ENCODE results near the gene TRPC4.

Gene TRPC4

DNA sequence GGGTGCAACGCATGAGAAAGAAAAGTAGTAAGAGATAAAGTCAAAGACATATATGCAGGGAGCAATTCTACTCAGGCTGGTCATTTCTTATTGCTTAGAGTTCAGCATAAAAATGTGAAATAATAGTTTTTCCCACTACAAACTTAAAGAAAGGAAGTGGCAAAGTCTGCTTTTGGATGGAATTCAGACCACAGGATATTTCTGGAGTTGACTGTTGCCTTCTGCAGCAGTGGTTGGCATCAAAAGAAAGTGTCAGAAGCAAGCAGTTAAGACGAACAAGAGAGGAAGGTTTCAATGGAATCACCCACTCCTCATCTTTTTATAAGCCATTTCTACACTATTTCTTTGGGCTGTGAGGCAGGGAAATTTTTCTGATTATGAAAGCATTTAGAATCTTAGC, 36.2 kb upstream of the TRPC4 start:
- TF ChIP-seq, protein P1, sequence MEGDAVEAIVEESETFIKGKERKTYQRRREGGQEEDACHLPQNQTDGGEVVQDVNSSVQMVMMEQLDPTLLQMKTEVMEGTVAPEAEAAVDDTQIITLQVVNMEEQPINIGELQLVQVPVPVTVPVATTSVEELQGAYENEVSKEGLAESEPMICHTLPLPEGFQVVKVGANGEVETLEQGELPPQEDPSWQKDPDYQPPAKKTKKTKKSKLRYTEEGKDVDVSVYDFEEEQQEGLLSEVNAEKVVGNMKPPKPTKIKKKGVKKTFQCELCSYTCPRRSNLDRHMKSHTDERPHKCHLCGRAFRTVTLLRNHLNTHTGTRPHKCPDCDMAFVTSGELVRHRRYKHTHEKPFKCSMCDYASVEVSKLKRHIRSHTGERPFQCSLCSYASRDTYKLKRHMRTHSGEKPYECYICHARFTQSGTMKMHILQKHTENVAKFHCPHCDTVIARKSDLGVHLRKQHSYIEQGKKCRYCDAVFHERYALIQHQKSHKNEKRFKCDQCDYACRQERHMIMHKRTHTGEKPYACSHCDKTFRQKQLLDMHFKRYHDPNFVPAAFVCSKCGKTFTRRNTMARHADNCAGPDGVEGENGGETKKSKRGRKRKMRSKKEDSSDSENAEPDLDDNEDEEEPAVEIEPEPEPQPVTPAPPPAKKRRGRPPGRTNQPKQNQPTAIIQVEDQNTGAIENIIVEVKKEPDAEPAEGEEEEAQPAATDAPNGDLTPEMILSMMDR (IDR thresholded peaks at IDR 0.05; ENCODE audit: low read depth, low read length) = no peak
- peak; percentile 39 for DNase-seq (ENCODE audit: low read depth, low spot score)
- in situ Hi-C loops (cut with HindIII; ENCODE audit: low sequenced_read_pairs) = no loop called here

GRCh38 chr13:37899753-37900152, 30.2 kb upstream of the TRPC4 start:
- H3K4me3 ChIP-seq (ENCODE audit: low read depth, low read length) = no peak overlapping the region
- in situ Hi-C loops (cut with HindIII; ENCODE audit: low sequenced_read_pairs) = no loop called here
- no peak for DNase-seq (ENCODE audit: low read depth, low spot score)
- TF ChIP-seq, protein P1 (IDR thresholded peaks at IDR 0.05; ENCODE audit: low read depth, low read length) = no peak

More for the DNA sequence above, 36.2 kb upstream of the TRPC4 start:
- H3K4me3 ChIP-seq (ENCODE audit: low read depth, low read length) = no peak overlapping the region

DNA sequence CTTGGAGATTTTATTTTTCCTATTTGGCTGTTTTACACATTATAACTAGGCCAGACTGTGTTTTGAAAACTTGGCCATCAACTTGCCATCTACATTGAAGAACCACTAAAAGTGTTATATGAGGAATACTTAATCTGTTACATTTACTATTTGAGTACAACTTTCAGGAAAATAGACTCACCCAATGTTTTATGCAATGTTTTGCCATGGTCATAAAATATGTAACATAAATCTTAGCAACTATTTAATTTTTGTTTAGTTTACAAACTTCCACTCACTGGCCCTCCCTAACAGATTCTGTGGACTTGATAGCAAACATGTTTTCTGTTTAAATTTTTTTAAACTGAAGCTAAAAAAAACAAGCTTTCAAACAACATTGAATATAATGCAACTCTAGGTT, 23.7 kb upstream of the TRPC4 start:
- TF ChIP-seq, protein P1 (IDR thresholded peaks at IDR 0.05; ENCODE audit: low read depth, low read length) = no peak
- in situ Hi-C loops (cut with HindIII; ENCODE audit: low sequenced_read_pairs) = no loop called here
- no peak overlapping the region for H3K4me3 ChIP-seq (ENCODE audit: low read depth, low read length)
- DNase-seq (ENCODE audit: low read depth, low spot score) = no peak

- H3K4me3 ChIP-seq (ENCODE audit: low read depth, low read length) = no peak overlapping the region
- no peak for DNase-seq (ENCODE audit: low read depth, low spot score)
- in situ Hi-C loops (cut with HindIII; ENCODE audit: low sequenced_read_pairs) = no loop called here
- TF ChIP-seq, protein P1 (IDR thresholded peaks at IDR 0.05; ENCODE audit: low read depth, low read length) = no peak
These were observed 20.2 kb upstream of the TRPC4 start for GRCh38 chr13:37889820-37890219.

- peak; percentile 58 for DNase-seq (ENCODE audit: low read depth, low spot score)
- in situ Hi-C loops (cut with HindIII; ENCODE audit: low sequenced_read_pairs) = no loop called here
- H3K4me3 ChIP-seq (ENCODE audit: low read depth, low read length) = no peak overlapping the region
- TF ChIP-seq, protein P1 (IDR thresholded peaks at IDR 0.05; ENCODE audit: low read depth, low read length) = no peak
These were observed 19.5 kb upstream of the TRPC4 start for GRCh38 chr13:37889102-37889501.

DNA sequence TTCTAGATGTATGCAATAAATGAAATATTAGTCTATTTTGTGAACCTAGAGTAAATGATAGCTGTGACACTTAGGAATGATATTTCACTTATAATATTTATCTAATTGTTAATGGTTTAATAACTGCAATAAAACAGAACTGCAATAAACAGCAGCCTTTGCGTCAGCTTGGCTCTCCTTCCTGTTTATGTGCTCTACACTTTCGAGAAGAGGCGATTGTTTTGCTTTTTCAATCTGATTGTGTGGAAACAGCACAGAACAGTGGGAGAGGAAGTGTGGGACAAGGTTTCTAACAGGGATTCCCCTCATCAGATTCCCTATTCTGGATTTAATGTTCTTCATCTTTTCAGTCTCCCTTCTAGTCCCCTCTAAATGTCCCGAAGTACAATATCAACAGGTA, 17.3 kb upstream of the TRPC4 start:
- no peak for DNase-seq (ENCODE audit: low read depth, low spot score)
- in situ Hi-C loops (cut with HindIII; ENCODE audit: low sequenced_read_pairs) = no loop called here
- no peak overlapping the region for H3K4me3 ChIP-seq (ENCODE audit: low read depth, low read length)
- TF ChIP-seq, protein P1 (IDR thresholded peaks at IDR 0.05; ENCODE audit: low read depth, low read length) = no peak

- TF ChIP-seq, protein P1 (IDR thresholded peaks at IDR 0.05; ENCODE audit: low read depth, low read length) = no peak
- in situ Hi-C loops (cut with HindIII; ENCODE audit: low sequenced_read_pairs) = no loop called here
- DNase-seq (ENCODE audit: low read depth, low spot score) = no peak
- no peak overlapping the region for H3K4me3 ChIP-seq (ENCODE audit: low read depth, low read length)
These were observed 15.1 kb upstream of the TRPC4 start for GRCh38 chr13:37884674-37885073.

Measured in astrocyte of the spinal cord (primary cell).